Mesendoderm (in vitro differentiated cells): ENCODE results near the gene CAMTA1.
A peak's percentile ranks its signal among the peaks of the same experiment; 100 is the strongest.

ENCODE experiments used
- DNase-seq: peaks from one replicate; pipeline ENCODE4 v3.0.0; 2013
- H2AK5ac ChIP-seq: 2 replicates; pipeline ENCODE4 v1.6.1; 2013; ENCODE audit warnings: low read length, inconsistent platforms
- H2BK120ac ChIP-seq: 2 replicates; pipeline ENCODE4 v1.6.1; 2013; ENCODE audit warnings: low read depth, mild to moderate bottlenecking, low read length, moderate library complexity, mixed read lengths
- H2BK15ac ChIP-seq: replicated peaks from 2 replicates; pipeline ENCODE4 v1.6.1; 2013; ENCODE audit warnings: low read depth, mild to moderate bottlenecking, moderate library complexity
- H2BK5ac ChIP-seq: 2 replicates; pipeline ENCODE4 v1.6.1; 2013; ENCODE audit warnings: low read length, inconsistent platforms
- H3K18ac ChIP-seq: 2 replicates; pipeline ENCODE4 v1.6.1; 2013; ENCODE audit warnings: mild to moderate bottlenecking, low read length, mixed read lengths
- H3K23ac ChIP-seq: one replicate; pipeline ENCODE4 v1.6.1; 2013; ENCODE audit warnings: low read length
- H3K27ac ChIP-seq: 2 replicates; pipeline ENCODE4 v1.5.1; 2013; ENCODE audit warnings: low read depth, mild to moderate bottlenecking, inconsistent platforms, low read length, moderate library complexity
- H3K27me3 ChIP-seq: 2 replicates; pipeline ENCODE4 v1.6.1; 2013; ENCODE audit warnings: low read length, control low read depth, mild to moderate bottlenecking, inconsistent platforms; ENCODE audit not compliant: insufficient read depth, poor library complexity
- H3K36me3 ChIP-seq: 2 replicates; pipeline ENCODE4 v1.6.1; 2013; ENCODE audit warnings: low read length, inconsistent platforms; ENCODE audit not compliant: control insufficient read depth, insufficient read depth
- H3K4ac ChIP-seq: one replicate; pipeline ENCODE4 v1.6.1; 2013; ENCODE audit warnings: low read depth, mild to moderate bottlenecking, low read length, moderate library complexity
- H3K4me1 ChIP-seq: 2 replicates; pipeline ENCODE4 v1.6.1; 2013; ENCODE audit warnings: low read depth, low read length, inconsistent platforms; ENCODE audit not compliant: control insufficient read depth
- H3K4me2 ChIP-seq: 2 replicates; pipeline ENCODE4 v1.6.1; 2013; ENCODE audit warnings: low read length
- H3K4me3 ChIP-seq: 2 replicates; pipeline ENCODE4 v1.5.1; 2013; ENCODE audit warnings: mild to moderate bottlenecking, low read length
- H3K56ac ChIP-seq: one replicate; pipeline ENCODE4 v1.6.1; 2013; ENCODE audit warnings: low read length
- H3K79me1 ChIP-seq: 2 replicates; pipeline ENCODE4 v1.6.1; 2013; ENCODE audit warnings: low read length, inconsistent platforms
- H3K79me2 ChIP-seq: 2 replicates; pipeline ENCODE4 v1.6.1; 2013; ENCODE audit warnings: mild to moderate bottlenecking, low read length; ENCODE audit not compliant: control insufficient read depth, insufficient read depth
- H3K9ac ChIP-seq: 2 replicates; pipeline ENCODE4 v1.6.1; 2013; ENCODE audit warnings: low read length, inconsistent platforms
- H4K5ac ChIP-seq: one replicate; pipeline ENCODE4 v1.6.1; 2013; ENCODE audit warnings: low read length
- H4K8ac ChIP-seq: one replicate; pipeline ENCODE4 v1.6.1; 2013; ENCODE audit warnings: low read depth, mild to moderate bottlenecking, control low read depth, low read length, moderate library complexity
- WGBS: extraction: QIAGEN DNeasy Blood & Tissue Kit; methylation state at CpG from one replicate; pipeline ENCODE4 v1.1.7; 2013; ENCODE audit warnings: low lambda C conversion rate, missing lambda C conversion rate; ENCODE audit not compliant: insufficient coverage; ENCODE audit errors: extremely low coverage; 5-methylcytosine and 5-hydroxymethylcytosine counted together

CAMTA1 gene

DNA sequence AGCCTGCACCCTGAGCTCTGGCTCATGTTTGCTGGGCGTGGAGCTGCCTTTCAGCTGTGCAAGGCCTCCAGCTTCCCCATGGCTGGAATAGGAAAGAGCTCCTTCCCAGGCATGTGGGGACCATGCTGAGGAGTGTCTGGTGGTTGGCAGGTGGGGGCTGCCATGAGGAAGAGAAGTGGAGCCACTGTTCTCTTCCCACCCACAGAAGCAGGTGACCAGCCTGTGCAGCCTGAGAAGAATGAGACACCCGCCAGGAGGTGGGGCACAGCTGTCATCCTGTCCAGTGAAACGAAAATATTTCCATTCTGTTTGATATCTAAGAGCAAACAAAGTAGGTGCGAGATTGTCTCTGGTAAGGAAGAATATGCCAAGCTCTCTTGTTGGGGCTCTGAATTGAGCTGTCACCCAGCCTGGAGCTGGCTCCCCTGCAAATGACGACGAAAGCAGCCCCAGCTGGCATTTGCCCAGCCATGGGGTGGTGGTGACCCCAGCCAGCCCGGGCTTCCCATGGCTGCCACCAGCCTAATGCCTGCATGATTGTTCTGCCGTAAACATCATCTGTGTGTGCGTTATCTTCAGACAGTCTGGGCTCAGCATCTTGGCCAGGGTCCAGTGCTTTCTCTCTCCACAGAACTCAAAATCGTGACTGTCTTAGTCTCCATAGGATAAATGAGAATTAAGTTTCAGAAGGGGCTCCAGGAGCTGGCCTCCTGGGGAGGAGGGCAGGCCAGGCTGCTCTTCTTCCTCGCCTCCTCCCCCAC lies 556.1 kb downstream of the CAMTA1 start:
- H3K9ac ChIP-seq: no peak overlapping the region
- H3K79me1 ChIP-seq: no peaks in the 10 kb centered on the region
- WGBS: no CpG with 5 or more reads among the region's 11 CpGs
- H2BK15ac ChIP-seq: no peak overlapping the region
- no peak overlapping the region for H3K4ac ChIP-seq
- H3K27ac ChIP-seq: no peak overlapping the region
- H3K4me2 ChIP-seq: no peak overlapping the region
- no peaks in the 10 kb centered on the region for H3K79me2 ChIP-seq
- no peak overlapping the region for H4K5ac ChIP-seq
- H3K4me1 ChIP-seq: no peaks in the 10 kb centered on the region
- H3K56ac ChIP-seq: no peak overlapping the region
- H2BK5ac ChIP-seq: no peak overlapping the region
- no peaks in the 10 kb centered on the region for H3K27me3 ChIP-seq
- H2AK5ac ChIP-seq: no peak overlapping the region
- DNase-seq: no peak
- no peak overlapping the region for H3K23ac ChIP-seq
- H3K18ac ChIP-seq: no peak overlapping the region
- H3K4me3 ChIP-seq: no peak overlapping the region
- H2BK120ac ChIP-seq: no peak overlapping the region
- H4K8ac ChIP-seq: no peak overlapping the region
- H3K36me3 ChIP-seq: no peaks in the 10 kb centered on the region

- Histone ChIP-seq H3K4me1 (no peaks in the 10 kb centered on the region), H3K36me3 (no peaks in the 10 kb centered on the region), H3K9ac (no peak overlapping the region), H2AK5ac (no peak overlapping the region), H3K4ac (no peak overlapping the region), H3K27ac (no peak overlapping the region), H2BK5ac (no peak overlapping the region), H3K4me3 (no peak overlapping the region), H3K23ac (no peak overlapping the region), H3K56ac (no peak overlapping the region), H3K79me1 (no peaks in the 10 kb centered on the region), H2BK15ac (no peak overlapping the region), H3K18ac (no peak overlapping the region), H3K4me2 (no peak overlapping the region), H2BK120ac (no peak overlapping the region), H4K5ac (no peak overlapping the region), H3K27me3 (no peaks in the 10 kb centered on the region), H4K8ac (no peak overlapping the region), H3K79me2 (no peaks in the 10 kb centered on the region)
- no CpG with 5 or more reads among the region's 6 CpGs for WGBS
- no peak for DNase-seq
Observed at GRCh38 chr1:7343882-7344281, 558.6 kb downstream of the CAMTA1 start.

- no peak for DNase-seq
- no CpG with 5 or more reads among the region's 2 CpGs for WGBS
- H3K9ac ChIP-seq: no peak overlapping the region
- H3K23ac ChIP-seq: no peak overlapping the region
- no peak overlapping the region for H2AK5ac ChIP-seq
- H2BK15ac ChIP-seq: no peak overlapping the region
- no peak overlapping the region for H3K4me3 ChIP-seq
- no peak overlapping the region for H4K8ac ChIP-seq
- no peaks in the 10 kb centered on the region for H3K4me1 ChIP-seq
- no peak overlapping the region for H2BK5ac ChIP-seq
- no peak overlapping the region for H3K4me2 ChIP-seq
- no peak overlapping the region for H2BK120ac ChIP-seq
- H3K4ac ChIP-seq: no peak overlapping the region
- H3K27me3 ChIP-seq: no peaks in the 10 kb centered on the region
- no peak overlapping the region for H3K56ac ChIP-seq
- no peaks in the 10 kb centered on the region for H3K36me3 ChIP-seq
- H4K5ac ChIP-seq: no peak overlapping the region
- no peak overlapping the region for H3K18ac ChIP-seq
- H3K79me1 ChIP-seq: no peaks in the 10 kb centered on the region
- no peak overlapping the region for H3K27ac ChIP-seq
- no peaks in the 10 kb centered on the region for H3K79me2 ChIP-seq
Observed at GRCh38 chr1:7344299-7344698, 559.0 kb downstream of the CAMTA1 start.

DNA sequence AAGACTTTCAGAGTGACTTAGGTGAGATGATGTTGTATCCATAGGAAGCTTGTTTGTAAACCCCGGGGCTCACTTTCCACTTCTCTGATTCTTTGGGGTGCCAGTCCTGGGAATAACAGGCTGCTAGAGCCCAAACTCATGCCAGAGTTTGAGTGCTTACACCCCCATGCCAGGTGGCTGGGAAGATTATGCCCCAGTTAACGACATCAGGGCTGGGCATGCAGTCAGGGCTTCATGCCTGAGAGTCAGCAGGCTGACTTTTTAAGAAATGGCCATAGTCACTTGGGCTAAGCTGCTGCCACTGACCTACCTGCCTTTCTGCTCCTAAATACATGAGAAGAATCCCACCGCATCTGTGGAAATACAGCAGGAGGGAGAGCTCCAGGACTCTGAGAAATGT lies 560.3 kb downstream of the CAMTA1 start:
- Histone ChIP-seq H3K79me2 (no peaks in the 10 kb centered on the region), H3K4me2 (no peak overlapping the region), H3K79me1 (no peaks in the 10 kb centered on the region), H3K9ac (no peak overlapping the region), H4K5ac (no peak overlapping the region), H3K18ac (no peak overlapping the region), H3K4me1 (no peaks in the 10 kb centered on the region), H4K8ac (no peak overlapping the region), H3K4ac (no peak overlapping the region), H2AK5ac (no peak overlapping the region), H3K4me3 (no peak overlapping the region), H3K23ac (no peak overlapping the region), H2BK5ac (no peak overlapping the region), H3K56ac (no peak overlapping the region), H2BK120ac (no peak overlapping the region), H3K27me3 (no peaks in the 10 kb centered on the region), H3K36me3 (no peaks in the 10 kb centered on the region), H3K27ac (no peak overlapping the region), H2BK15ac (no peak overlapping the region)
- no CpG with 5 or more reads among the region's 3 CpGs for WGBS
- DNase-seq: no peak

GRCh38 chr1:7346070-7346596 lies 560.9 kb downstream of the CAMTA1 start:
- H3K27ac ChIP-seq: no peak overlapping the region
- H3K23ac ChIP-seq: no peak overlapping the region
- WGBS: no CpG with 5 or more reads among the region's 3 CpGs
- H3K4me3 ChIP-seq: no peak overlapping the region
- H2BK5ac ChIP-seq: no peak overlapping the region
- no peaks in the 10 kb centered on the region for H3K79me2 ChIP-seq
- H3K79me1 ChIP-seq: no peaks in the 10 kb centered on the region
- DNase-seq: peak; percentile 44
- H3K56ac ChIP-seq: no peak overlapping the region
- H3K27me3 ChIP-seq: no peaks in the 10 kb centered on the region
- H3K4me1 ChIP-seq: no peaks in the 10 kb centered on the region
- H3K18ac ChIP-seq: no peak overlapping the region
- H3K4me2 ChIP-seq: no peak overlapping the region
- H3K4ac ChIP-seq: no peak overlapping the region
- H2BK120ac ChIP-seq: no peak overlapping the region
- no peak overlapping the region for H2AK5ac ChIP-seq
- no peaks in the 10 kb centered on the region for H3K36me3 ChIP-seq
- no peak overlapping the region for H2BK15ac ChIP-seq
- H3K9ac ChIP-seq: no peak overlapping the region
- H4K8ac ChIP-seq: no peak overlapping the region
- no peak overlapping the region for H4K5ac ChIP-seq
